ENCODE results near the gene FZD10. TPM values are rescaled to one million over a fixed set of nuclear protein-coding genes. Genes with fewer than 3 reads are reported as not detected.

FZD10 gene
- total RNA-seq, 1 donor from 2014 or later, result 1.9 TPM

GRCh38 chr12:130122356-130122755 lies 39.9 kb upstream of the FZD10 start:
- DNase-seq, result no peak
- Histone ChIP-seq H3K36me3 (no peaks in the 10 kb centered on the region), H3K4me1 (peaks cover 4% of the 10 kb centered on the region), H3K27me3 (ENCODE audit: low read depth) (peaks cover 4% of the 10 kb centered on the region), H3K9me3 (no peaks in the 10 kb centered on the region), H3K4me3 (no peak overlapping the region), H3K27ac (no peak overlapping the region)
- intact Hi-C loops (cut with DNase I), result no loop called here
- no peak for TF ChIP-seq CTCF (IDR thresholded peaks at IDR 0.05)
- no peak for ATAC-seq

- DNase-seq, result no peak
- H3K27ac ChIP-seq, result no peak overlapping the region
- H3K27me3 ChIP-seq (ENCODE audit: low read depth), result peaks cover 4% of the 10 kb centered on the region
- intact Hi-C loops (cut with DNase I), result no loop called here
- H3K36me3 ChIP-seq, result no peaks in the 10 kb centered on the region
- peaks cover 4% of the 10 kb centered on the region for H3K4me1 ChIP-seq
- ATAC-seq, result no peak
- no peak for TF ChIP-seq CTCF (IDR thresholded peaks at IDR 0.05)
- no peaks in the 10 kb centered on the region for H3K9me3 ChIP-seq
- H3K4me3 ChIP-seq, result no peak overlapping the region
Measured at GRCh38 chr12:130124106-130124505, 38.2 kb upstream of the FZD10 start.

GRCh38 chr12:130124605-130125244 lies 37.5 kb upstream of the FZD10 start:
- TF ChIP-seq CTCF (IDR thresholded peaks at IDR 0.05), result no peak
- H3K27me3 ChIP-seq (ENCODE audit: low read depth), result peaks cover 4% of the 10 kb centered on the region
- intact Hi-C loops (cut with DNase I), result no loop called here
- no peaks in the 10 kb centered on the region for H3K36me3 ChIP-seq
- DNase-seq (no peak), ATAC-seq (no peak)
- no peak overlapping the region for H3K27ac ChIP-seq
- H3K4me3 ChIP-seq, result no peak overlapping the region
- H3K9me3 ChIP-seq, result no peaks in the 10 kb centered on the region
- H3K4me1 ChIP-seq, result peaks cover 4% of the 10 kb centered on the region

- no peaks in the 10 kb centered on the region for H3K4me1 ChIP-seq
- intact Hi-C loops (cut with DNase I), result no loop called here
- H3K36me3 ChIP-seq, result no peaks in the 10 kb centered on the region
- no peaks in the 10 kb centered on the region for H3K9me3 ChIP-seq
- no peak overlapping the region for H3K27ac ChIP-seq
- peaks cover 4% of the 10 kb centered on the region for H3K27me3 ChIP-seq (ENCODE audit: low read depth)
- TF ChIP-seq CTCF (IDR thresholded peaks at IDR 0.05), result no peak
- ATAC-seq (peak in 1 of 2 donors; percentile 31), DNase-seq (no peak)
- no peak overlapping the region for H3K4me3 ChIP-seq
Measured at GRCh38 chr12:130126023-130126432, 36.2 kb upstream of the FZD10 start.

GRCh38 chr12:130127532-130127911 lies 34.7 kb upstream of the FZD10 start:
- ATAC-seq (peak; percentile 31 to 42), DNase-seq (no peak)
- peak overlapping the region; percentile 62 for H3K27ac ChIP-seq
- H3K27me3 ChIP-seq (ENCODE audit: low read depth), result peaks cover 4% of the 10 kb centered on the region
- no peaks in the 10 kb centered on the region for H3K4me1 ChIP-seq
- no peak for TF ChIP-seq CTCF (IDR thresholded peaks at IDR 0.05)
- H3K9me3 ChIP-seq, result no peaks in the 10 kb centered on the region
- no peaks in the 10 kb centered on the region for H3K36me3 ChIP-seq
- intact Hi-C loops (cut with DNase I), result no loop called here
- H3K4me3 ChIP-seq, result no peak overlapping the region

All from lower lobe of right lung (tissue), 2 donors.